Right atrium auricular region (tissue), 2 donors: ENCODE data around the gene PGAP6. TPM values are rescaled to one million over a fixed set of nuclear protein-coding genes. Genes with fewer than 3 reads are reported as not detected.

ENCODE experiments used
- DNase-seq: peaks from one replicate; pipeline ENCODE4 v3.0.0-alpha.2; 2019; ENCODE audit warnings: low spot score
- H3K27ac ChIP-seq, 2 donors: fragments of 200-600 bp; sonication (generic); 1 replicate in 1 of 2; 2 replicates in 1 of 2; pipeline ENCODE4 v1.5.1; 2016 to 2019
- H3K27me3 ChIP-seq, 2 donors: fragments of 200-600 bp; sonication (generic); one replicate each; pipeline versions ENCODE4 v1.5.1 to v1.6.0; 2017 to 2019
- H3K36me3 ChIP-seq: fragments of 200-600 bp; sonication (generic); one replicate; pipeline ENCODE4 v1.5.1; 2016
- H3K4me1 ChIP-seq, 2 donors: fragments of 200-600 bp; sonication (generic); one replicate each; pipeline versions ENCODE4 v1.5.1 to v1.6.0; 2017 to 2019
- H3K4me3 ChIP-seq, 2 donors: fragments of 200-600 bp; sonication (generic); 1 replicate in 1 of 2; 2 replicates in 1 of 2; pipeline ENCODE4 v1.5.1; 2017 to 2019; ENCODE audit warnings: mild to moderate bottlenecking in 1 of 2, moderate library complexity in 1 of 2
- H3K9me3 ChIP-seq, 2 donors: fragments of 200-600 bp; sonication (generic); one replicate each; pipeline ENCODE4 v1.5.1; 2019
- total RNA-seq, 2 donors: library from RNA; depleted of rRNA; stranded (reverse); fragments of >200 nt; gene quantifications; one replicate each; pipeline ENCODE4 v1.1.0, GENCODE V29; 2016
- TF ChIP-seq, protein P1 (sequence below), 2 donors: fragments of 200-600 bp; sonication (generic); IDR thresholded peaks; one replicate each; pipeline ENCODE4 v1.5.1; 2019; ENCODE audit warnings: antibody characterized with exemption in 2 of 2

PGAP6 gene
- total RNA-seq, 2 donors from 2014 or later: 34.0 to 41.1 TPM

DNA sequence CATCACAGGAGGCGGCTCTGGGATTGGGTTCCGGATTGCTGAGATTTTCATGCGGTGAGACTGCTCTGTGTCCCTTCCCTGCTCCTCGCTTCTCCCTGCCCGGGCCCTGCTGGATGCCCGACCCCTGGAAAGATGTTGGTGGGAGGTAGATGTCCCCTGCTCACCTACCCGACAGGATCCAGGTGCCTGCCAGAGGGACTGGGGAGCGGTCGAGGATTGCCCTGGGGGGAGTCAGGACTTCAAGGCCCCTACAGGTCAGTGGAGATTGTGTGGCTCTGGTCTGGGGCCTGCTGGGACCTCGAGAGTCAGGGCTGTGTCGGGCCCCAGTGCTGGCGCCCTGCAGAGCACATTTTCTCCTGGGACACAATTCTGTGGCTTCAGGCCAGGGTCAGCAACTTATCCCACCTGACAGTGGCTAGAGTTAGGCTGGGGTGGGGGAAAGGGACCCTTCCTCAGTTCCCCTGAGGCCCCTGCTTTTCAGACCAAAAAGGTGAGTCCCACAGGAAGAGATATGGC is 23.3 kb upstream of the PGAP6 start:
- H3K27ac ChIP-seq: no peak overlapping the region
- H3K4me3 ChIP-seq: no peak overlapping the region
- H3K4me1 ChIP-seq: peaks cover 0 to 10% of the 10 kb centered on the region in 2 donors
- TF ChIP-seq, protein P1, sequence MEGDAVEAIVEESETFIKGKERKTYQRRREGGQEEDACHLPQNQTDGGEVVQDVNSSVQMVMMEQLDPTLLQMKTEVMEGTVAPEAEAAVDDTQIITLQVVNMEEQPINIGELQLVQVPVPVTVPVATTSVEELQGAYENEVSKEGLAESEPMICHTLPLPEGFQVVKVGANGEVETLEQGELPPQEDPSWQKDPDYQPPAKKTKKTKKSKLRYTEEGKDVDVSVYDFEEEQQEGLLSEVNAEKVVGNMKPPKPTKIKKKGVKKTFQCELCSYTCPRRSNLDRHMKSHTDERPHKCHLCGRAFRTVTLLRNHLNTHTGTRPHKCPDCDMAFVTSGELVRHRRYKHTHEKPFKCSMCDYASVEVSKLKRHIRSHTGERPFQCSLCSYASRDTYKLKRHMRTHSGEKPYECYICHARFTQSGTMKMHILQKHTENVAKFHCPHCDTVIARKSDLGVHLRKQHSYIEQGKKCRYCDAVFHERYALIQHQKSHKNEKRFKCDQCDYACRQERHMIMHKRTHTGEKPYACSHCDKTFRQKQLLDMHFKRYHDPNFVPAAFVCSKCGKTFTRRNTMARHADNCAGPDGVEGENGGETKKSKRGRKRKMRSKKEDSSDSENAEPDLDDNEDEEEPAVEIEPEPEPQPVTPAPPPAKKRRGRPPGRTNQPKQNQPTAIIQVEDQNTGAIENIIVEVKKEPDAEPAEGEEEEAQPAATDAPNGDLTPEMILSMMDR (IDR thresholded peaks at IDR 0.05): no peak
- no peaks in the 10 kb centered on the region for H3K27me3 ChIP-seq
- no peaks in the 10 kb centered on the region for H3K36me3 ChIP-seq
- no peak for DNase-seq
- H3K9me3 ChIP-seq: no peaks in the 10 kb centered on the region

DNA sequence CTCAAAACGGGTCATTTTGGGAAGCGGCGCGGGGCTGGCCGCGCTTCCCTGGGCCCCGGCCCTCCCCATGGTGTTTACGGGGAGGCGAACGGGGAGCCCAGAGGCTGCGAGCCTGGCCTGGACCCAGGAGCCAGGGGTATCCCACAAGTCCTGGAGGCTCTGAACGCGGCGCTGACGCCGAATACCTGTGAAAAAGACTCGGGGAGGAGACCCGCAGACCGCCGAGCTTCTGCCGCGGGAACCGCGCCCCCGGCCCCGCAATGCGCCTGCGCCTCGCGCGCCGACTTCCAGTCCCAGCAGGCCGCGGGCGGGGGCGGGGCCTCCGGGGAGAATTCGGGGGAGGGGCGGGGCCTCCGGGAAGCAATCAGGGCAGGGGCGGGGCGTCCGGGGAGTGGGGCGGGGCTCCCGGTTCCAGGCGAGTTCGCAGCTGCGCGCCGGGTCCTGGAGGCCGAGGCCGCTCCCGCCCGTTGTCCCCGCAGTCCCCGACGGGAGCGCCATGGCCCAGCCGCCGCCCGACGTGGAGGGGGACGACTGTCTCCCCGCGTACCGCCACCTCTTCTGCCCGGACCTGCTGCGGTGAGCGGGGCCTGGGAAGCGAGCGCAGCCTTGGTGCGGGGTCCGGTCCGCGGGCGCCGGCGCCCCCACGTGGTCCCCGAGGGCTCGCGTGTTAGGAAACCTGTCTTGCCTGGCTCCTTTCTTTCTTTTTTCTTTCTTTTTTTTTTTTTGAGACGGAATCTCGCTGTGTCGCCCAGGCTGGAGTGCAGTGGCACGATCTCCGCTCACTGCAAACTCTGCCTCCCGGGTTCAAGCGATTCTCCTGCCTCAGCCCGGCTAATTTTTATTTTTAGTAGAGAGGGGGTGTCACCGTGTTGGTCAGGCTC is 19.9 kb upstream of the PGAP6 start, which contains the start of gene DECR2:
TSS of gene DECR2 (plus strand) at position 418 of the 881 bp plus-strand sequence. CDS start at position 497, 79 bp downstream.
- no peaks in the 10 kb centered on the region for H3K36me3 ChIP-seq
- H3K27me3 ChIP-seq: no peaks in the 10 kb centered on the region
- H3K4me1 ChIP-seq: peaks cover 0 to 16% of the 10 kb centered on the region in 2 donors
- no peaks in the 10 kb centered on the region for H3K9me3 ChIP-seq
- peak within 1 kb of the TSS; percentile 71 to 77 for H3K4me3 ChIP-seq
- peak within 1 kb of the TSS; percentile 90 to 95 for H3K27ac ChIP-seq
- peak; percentile 93 for DNase-seq
- TF ChIP-seq, protein P1 (IDR thresholded peaks at IDR 0.05): peak; percentile 50 to 78

DNA sequence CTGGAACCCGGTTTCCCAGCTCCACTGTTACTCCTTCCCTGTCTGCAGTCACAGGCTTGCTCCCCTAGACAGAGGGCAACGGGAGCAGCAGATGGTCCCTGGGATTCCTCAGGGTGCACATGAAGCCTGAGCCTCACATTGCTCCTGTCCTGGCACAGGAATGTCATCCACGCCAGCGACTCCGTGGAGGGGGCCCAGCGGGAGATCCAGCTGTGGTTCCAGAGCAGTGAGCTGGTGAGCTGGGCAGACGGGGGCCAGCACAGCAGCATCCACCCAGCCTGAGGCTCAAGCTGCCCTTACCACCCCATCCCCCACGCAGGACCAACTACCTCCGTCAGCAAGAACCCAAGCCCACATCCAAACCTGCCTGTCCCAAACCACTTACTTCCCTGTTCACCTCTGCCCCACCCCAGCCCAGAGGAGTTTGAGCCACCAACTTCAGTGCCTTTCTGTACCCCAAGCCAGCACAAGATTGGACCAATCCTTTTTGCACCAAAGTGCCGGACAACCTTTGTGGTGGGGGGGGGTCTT is 18.3 kb upstream of the PGAP6 start:
- peak overlapping the region in 1 of 2 donors; percentile 95 for H3K27ac ChIP-seq
- no peak for DNase-seq
- H3K4me3 ChIP-seq: peak overlapping the region in 1 of 2 donors; percentile 77
- no peaks in the 10 kb centered on the region for H3K36me3 ChIP-seq
- peaks cover 0 to 23% of the 10 kb centered on the region in 2 donors for H3K4me1 ChIP-seq
- TF ChIP-seq, protein P1 (IDR thresholded peaks at IDR 0.05): no peak
- no peaks in the 10 kb centered on the region for H3K9me3 ChIP-seq
- no peaks in the 10 kb centered on the region for H3K27me3 ChIP-seq

DNA sequence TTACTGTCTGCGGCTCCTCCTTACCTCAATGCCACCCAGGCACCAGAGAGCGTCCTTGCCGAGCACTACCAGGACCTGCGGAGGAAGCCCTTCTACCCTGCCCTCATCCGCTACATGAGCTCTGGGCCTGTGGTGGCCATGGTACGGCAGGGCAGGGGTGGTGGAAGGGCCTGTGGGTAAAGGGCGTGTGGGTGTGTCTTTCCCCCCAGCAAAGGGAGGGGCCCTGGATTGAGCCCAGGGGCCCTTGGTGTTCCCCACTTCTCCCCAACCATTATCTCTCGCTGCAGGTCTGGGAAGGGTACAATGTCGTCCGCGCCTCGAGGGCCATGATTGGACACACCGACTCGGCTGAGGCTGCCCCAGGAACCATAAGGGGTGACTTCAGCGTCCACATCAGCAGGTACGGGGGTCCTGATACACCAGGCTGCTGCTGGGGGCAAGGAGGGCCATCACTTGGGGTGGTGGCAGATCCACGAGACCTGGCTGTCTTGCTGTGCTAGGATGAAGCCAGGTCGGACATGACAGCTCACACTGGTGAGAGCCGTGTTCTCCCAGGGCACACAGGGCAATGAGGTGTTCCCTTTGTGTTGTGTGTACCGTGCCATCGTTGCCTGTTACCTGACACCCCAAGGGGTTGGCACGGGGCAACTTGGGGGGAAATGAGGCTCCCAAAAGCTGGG is 17.7 kb upstream of the PGAP6 start:
- TF ChIP-seq, protein P1 (IDR thresholded peaks at IDR 0.05): no peak
- Histone ChIP-seq H3K36me3 (no peaks in the 10 kb centered on the region), H3K9me3 (no peaks in the 10 kb centered on the region), H3K4me3 (no peak overlapping the region), H3K4me1 (peaks cover 0 to 23% of the 10 kb centered on the region in 2 donors), H3K27me3 (no peaks in the 10 kb centered on the region), H3K27ac (no peak overlapping the region)
- DNase-seq: no peak

DNA sequence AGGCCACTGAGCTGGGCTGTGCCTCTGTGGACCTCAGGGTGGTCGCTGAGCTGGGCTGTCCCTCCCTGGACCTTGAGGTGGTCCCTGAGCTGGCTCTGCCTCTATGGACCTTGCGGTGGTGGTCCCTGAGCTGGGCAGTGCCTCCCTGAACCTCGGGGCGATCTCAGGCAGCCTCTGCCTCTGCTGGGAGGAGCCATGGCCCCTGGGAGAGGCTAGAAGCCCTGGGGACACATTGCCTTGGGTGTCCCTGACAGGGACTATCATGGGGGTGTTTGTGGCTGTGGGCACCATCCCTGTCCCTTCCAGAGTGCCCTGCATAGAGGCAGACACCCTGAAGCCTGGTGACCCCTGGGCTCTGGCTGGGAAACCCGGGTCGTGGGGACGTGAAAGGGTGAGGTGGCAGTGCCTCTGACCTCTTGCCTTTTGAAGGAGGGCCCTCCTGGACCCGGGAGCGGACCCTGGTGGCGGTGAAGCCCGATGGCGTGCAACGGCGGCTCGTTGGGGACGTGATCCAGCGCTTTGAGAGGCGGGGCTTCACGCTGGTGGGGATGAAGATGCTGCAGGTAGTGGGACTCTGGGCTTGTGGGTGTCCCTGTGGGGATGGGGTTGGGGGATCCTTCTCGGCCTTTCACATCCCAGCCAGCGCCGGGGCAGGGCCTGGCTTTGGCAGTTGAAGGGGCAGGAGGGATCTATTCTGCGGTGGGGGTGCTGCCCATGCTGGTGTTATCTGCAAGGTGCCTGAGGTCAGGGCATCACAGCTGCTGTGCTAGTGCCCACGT is 17.0 kb upstream of the PGAP6 start:
- DNase-seq: no peak
- Histone ChIP-seq H3K27ac (peak overlapping the region; percentile 81 to 88), H3K36me3 (no peaks in the 10 kb centered on the region)

More for the DNA sequence above, 17.0 kb upstream of the PGAP6 start:
- Histone ChIP-seq H3K4me3 (no peak overlapping the region), H3K27me3 (no peaks in the 10 kb centered on the region), H3K4me1 (peaks cover 0 to 23% of the 10 kb centered on the region in 2 donors), H3K9me3 (no peaks in the 10 kb centered on the region)
- TF ChIP-seq, protein P1 (IDR thresholded peaks at IDR 0.05): no peak
